RPMI7951 (cell line): Measurements from ENCODE around the gene SUSD3. TPM values are rescaled to one million over a fixed set of nuclear protein-coding genes. Genes with fewer than 3 reads are reported as not detected.

Experiments
- DNase-seq: peaks from one replicate; pipeline ENCODE4 v3.0.0-alpha.2; 2012; ENCODE audit warnings: low read depth
- total RNA-seq: library from RNA; depleted of rRNA; stranded (reverse); fragments of >200 nt; shearing (Covaris generic); gene quantifications from 2 replicates; pipeline ENCODE4 v1.2.3, GENCODE V29; 2014

The SUSD3 gene
- total RNA-seq, 1 experiment from 2014 or later, result 0.72 TPM

- DNase-seq, result no peak
Measured at GRCh38 chr9:93122721-93123221, 64.3 kb downstream of the SUSD3 start.

- no peak for DNase-seq
Measured at GRCh38 chr9:93123561-93124283, 65.2 kb downstream of the SUSD3 start.

- DNase-seq, result no peak
Measured at GRCh38 chr9:93124793-93125192, 66.3 kb downstream of the SUSD3 start.

GRCh38 chr9:93125331-93125894 lies 66.9 kb downstream of the SUSD3 start:
- no peak for DNase-seq

GRCh38 chr9:93126151-93126781 lies 67.8 kb downstream of the SUSD3 start:
- no peak for DNase-seq

- no peak for DNase-seq
Measured at GRCh38 chr9:93126825-93127368, 68.4 kb downstream of the SUSD3 start.

- no peak for DNase-seq
Measured at GRCh38 chr9:93127395-93127911, 69.0 kb downstream of the SUSD3 start.

GRCh38 chr9:93128011-93128714 lies 69.7 kb downstream of the SUSD3 start:
- no peak for DNase-seq

GRCh38 chr9:93128715-93129224 lies 70.3 kb downstream of the SUSD3 start:
- no peak for DNase-seq

GRCh38 chr9:93129286-93129685 lies 70.8 kb downstream of the SUSD3 start:
- no peak for DNase-seq

GRCh38 chr9:93129691-93130500 lies 71.4 kb downstream of the SUSD3 start:
- no peak for DNase-seq

- no peak for DNase-seq
Measured at GRCh38 chr9:93130861-93131481, 72.5 kb downstream of the SUSD3 start.

GRCh38 chr9:93131599-93132286 lies 73.2 kb downstream of the SUSD3 start:
- no peak for DNase-seq

- DNase-seq, result peak; percentile 81
Measured at GRCh38 chr9:93132287-93132927, 73.9 kb downstream of the SUSD3 start.

- peak; percentile 54 for DNase-seq
Measured at GRCh38 chr9:93132946-93133680, 74.6 kb downstream of the SUSD3 start.

- peak; percentile 70 for DNase-seq
Measured at GRCh38 chr9:93133681-93134014, 75.1 kb downstream of the SUSD3 start.

GRCh38 chr9:93134015-93134739 lies 75.7 kb downstream of the SUSD3 start, which contains the start of gene NINJ1:
Gene NINJ1, minus strand, starts transcription at chr9:93134251. Its CDS starts 34 bp downstream, at chr9:93134217.
- peak; percentile 63 for DNase-seq
